HFF-Myc (cell line): ENCODE data around the gene GPR31.

Experiments used
- DNase-seq: peaks from one replicate; pipeline ENCODE4 v3.0.0-alpha.2; 2011; ENCODE audit warnings: low read depth; ENCODE audit errors: extremely low read depth
- H3K4me3 ChIP-seq: replicated peaks from 2 replicates; pipeline ENCODE4 v1.5.1; 2011; ENCODE audit warnings: low read depth, mild to moderate bottlenecking, control low read depth, low read length
- CTCF ChIP-seq: IDR thresholded peaks from 2 replicates; pipeline ENCODE4 v1.5.1; 2012; ENCODE audit warnings: mild to moderate bottlenecking, low read depth, low read length, control low read depth; ENCODE audit errors: missing control alignments

GPR31 gene

GRCh38 chr6:167118006-167118405, 39.8 kb downstream of the GPR31 start:
- no peak overlapping the region for H3K4me3 ChIP-seq
- no peak for DNase-seq
- no peak for TF ChIP-seq CTCF

GRCh38 chr6:167116838-167117228, 40.9 kb downstream of the GPR31 start:
- no peak for TF ChIP-seq CTCF
- H3K4me3 ChIP-seq = no peak overlapping the region
- DNase-seq = no peak

GRCh38 chr6:167116109-167116837, 41.5 kb downstream of the GPR31 start:
- no peak for TF ChIP-seq CTCF
- no peak overlapping the region for H3K4me3 ChIP-seq
- no peak for DNase-seq

GRCh38 chr6:167115054-167115453, 42.7 kb downstream of the GPR31 start:
- no peak for TF ChIP-seq CTCF
- no peak overlapping the region for H3K4me3 ChIP-seq
- no peak for DNase-seq

DNA sequence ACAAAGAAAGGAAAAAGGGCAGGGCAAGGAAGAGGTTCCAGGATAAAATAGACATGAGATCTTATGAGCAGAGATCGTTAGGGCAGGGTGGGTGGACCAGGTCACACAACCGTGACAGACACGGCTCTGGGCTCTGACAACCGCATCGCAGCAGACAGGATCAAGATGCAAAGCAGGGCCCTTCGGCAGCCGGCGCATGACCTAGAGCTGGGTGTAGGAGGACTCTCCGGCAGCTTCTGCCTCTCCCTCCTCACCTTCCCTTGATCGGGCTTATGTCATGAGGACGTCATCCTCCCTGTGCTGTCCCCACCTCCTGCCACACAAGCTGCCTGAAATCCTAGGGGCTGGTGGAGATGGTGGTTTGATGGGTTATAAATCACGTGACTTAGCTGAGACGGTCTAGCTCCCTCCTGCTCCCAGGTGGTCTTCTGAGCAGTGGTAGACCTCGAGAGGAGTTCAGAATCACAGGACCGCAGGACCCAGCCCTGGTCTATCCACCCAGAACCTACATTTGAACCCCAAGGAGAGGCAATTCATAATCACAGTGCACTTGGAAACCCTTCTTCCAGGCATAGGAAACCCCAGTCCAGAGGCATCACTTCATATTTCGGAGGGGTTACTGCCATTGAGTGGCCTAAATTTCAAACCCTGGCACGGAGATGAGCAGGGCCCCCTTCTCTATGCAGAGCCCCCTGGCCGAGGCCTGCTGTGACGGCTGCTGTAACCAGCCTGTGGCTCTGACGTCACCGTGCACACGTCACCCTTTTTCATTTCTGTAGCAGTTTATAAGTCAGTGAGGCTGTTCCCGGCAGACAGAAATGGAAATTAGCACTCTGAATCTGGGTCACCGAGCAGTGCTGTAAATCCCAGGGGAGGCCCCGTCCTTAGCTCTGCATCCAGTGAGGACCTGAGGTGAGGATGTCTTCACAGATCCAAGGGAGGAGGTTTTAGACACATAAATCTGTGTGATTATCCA, 43.6 kb downstream of the GPR31 start:
- H3K4me3 ChIP-seq = no peak overlapping the region

DNA sequence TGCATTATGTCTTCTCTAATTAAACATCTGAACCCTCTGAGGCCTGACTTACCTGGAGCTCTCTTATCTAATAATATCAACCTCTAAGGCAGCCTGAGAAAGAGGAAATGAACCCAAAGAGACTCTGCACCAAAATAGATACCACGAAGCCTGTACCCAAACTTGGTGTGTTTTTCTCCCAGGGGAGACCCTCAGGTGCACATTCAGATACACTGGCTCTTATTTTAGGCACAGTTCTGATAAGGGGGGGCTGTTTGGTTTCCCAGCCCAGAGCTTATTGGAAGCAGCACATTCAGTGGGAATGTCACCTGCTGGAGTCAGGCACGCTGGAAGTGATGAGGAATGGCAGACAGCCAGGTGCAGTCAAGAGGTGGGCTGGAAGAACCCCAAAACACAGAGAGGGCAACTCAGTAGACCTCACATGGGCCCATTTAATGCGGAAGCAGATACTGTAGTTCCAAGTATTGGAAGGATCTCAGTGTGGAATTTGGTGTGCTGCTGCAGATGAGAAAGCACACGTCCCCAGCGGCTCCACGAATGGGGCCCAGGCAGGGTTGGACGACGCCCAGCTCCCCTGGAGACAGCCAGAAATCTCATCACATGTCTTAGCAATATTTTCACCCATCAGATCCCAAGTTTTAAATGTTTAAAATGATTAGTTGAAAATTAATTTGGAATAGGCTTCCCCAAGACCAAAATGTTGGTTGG, 44.6 kb downstream of the GPR31 start:
- no peak for TF ChIP-seq CTCF
- no peak overlapping the region for H3K4me3 ChIP-seq
- no peak for DNase-seq

More for the DNA sequence above, 43.6 kb downstream of the GPR31 start:
- TF ChIP-seq CTCF = no peak
- no peak for DNase-seq
